Hepatic stellate cell (primary cell): ENCODE data around the gene ARHGAP26.
"Not testable (repeated sequence)": the region's sequence is repeated elsewhere in the genome, so short reads cannot be mapped to it uniquely, and the experiment has no call there.

Experiments used
- DNase-seq: peaks from one replicate; pipeline ENCODE4 v3.0.0; 2011; ENCODE audit warnings: low spot score

ARHGAP26 gene

GRCh38 chr5:142904416-142904815, 134.2 kb downstream of the ARHGAP26 start:
- DNase-seq: no peak

DNA sequence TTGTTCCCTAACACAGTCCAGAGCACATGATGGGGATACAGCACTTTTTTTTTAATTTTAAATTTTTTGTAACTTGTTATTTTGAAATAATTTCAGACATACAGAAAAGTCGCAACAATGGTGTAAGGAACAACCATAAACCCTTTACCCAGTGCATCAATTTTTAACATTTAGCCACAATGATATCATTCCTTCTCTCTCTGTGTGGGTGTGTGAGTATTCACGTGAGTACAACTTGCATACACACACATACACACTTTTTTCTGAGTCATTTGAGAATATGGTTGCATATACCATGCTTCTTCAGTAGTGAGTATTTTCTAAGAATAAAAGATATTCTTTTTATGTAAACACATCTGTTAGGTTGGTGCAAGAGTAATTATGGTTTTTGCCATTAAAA, 135.2 kb downstream of the ARHGAP26 start:
- no peak for DNase-seq

DNA sequence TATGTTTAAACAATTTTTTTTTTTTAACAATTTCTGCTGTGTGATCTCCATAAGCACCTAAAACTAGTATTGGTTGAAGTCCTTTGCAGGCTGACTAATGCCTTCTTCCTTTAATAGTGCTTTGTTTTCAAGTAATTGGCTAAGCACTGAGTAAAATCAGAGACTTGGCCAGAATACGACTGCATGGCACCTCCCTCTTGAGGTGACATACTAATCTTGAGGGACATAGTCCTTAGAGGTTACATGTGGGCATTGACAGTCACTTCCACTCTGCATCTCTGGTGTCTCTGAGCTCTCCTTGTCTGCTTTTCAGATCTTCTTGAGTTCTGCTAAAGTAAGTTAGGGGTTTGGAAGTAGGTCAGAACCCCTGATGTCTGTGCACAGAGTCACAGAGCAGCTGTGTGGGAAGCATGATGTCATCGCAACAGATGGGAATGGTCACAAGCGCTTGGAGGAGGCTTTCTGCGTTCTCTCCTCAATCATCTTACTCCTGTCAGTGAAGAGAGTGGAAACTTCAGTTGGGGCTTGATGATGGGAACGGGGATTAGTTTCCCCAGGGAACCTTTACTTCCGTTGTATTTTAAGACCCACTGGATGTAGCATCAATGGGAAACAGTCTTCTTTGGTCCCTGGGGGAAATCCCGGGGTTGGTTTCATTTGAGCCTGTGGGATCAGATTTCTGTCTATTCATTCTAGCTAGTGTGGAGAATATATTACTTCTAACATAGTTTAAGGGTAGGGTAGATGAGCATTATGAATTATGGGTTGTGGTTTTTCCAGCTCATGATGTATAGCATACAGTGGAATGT, 136.9 kb downstream of the ARHGAP26 start:
- DNase-seq: peak; percentile 30

GRCh38 chr5:142908659-142909058, 138.5 kb downstream of the ARHGAP26 start:
- no peak for DNase-seq

DNA sequence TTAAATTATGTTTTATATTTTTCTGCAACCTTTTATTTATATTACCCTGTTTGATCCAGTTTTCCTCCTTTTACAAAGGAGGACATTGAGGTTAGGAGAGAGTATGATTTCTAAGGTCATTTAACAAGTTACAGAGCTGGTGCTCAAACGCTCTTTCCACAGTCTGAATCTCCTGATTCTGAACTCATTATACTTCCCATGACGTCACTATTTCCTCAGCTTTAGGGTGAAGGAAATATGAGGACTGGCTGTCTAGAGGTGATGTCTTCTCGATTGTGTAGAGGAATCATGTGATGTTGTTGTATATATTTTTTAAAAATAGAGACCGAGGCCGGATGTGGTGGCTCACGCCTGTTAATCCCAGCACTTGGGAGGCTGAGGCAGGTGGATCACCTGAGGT, 140.0 kb downstream of the ARHGAP26 start:
- no peak for DNase-seq

GRCh38 chr5:142911170-142911569, 141.0 kb downstream of the ARHGAP26 start:
- no peak for DNase-seq

- no peak for DNase-seq
These were observed 141.6 kb downstream of the ARHGAP26 start for GRCh38 chr5:142911775-142912174.

DNA sequence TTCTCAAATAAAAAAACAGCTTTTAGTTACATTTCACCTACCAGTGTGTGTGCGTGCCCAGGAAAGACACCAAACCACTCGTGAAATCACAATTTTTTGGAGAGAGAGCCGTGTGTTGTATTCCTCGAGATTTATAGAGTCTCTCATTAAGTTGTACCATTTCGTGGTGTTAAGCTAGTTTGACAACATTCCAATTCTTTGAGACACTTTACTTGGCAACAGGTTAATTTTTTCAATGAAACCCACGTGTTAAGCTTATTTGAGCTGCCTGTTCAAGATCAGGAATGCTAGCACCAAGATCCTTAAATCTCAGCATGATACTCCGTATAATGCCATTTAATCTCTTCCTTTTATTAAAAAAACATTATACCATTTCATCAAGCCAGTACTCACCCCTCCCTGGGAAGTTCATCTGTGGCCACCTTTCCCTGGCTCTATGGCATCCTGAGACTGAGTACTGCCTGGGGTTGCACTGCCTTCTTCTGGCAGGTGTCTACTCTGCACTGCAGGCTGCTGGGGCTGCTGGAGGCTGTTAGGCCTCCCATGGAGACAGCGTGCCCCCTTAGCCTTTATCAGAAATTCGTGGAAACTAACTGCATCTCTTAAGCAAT, 143.7 kb downstream of the ARHGAP26 start:
- DNase-seq: no peak

DNA sequence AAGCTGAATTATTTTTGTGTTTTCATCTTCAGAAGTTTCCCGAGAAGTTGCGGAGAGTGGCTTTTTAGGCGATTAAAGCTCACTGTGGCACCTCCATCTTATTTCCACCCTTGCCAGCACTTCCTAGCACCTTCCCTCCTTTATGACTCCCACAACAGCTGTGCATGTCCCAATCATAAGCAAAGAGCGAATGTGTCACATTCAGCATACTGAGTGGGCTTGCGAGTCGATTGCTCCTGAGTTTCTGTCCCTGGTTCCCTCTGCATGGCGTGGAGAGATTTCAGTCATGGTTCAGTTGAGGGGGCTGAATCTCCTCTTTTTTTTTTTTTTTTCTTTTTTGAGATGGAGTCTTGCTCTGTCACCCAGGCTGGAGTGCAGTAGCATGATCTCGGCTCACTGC, 144.9 kb downstream of the ARHGAP26 start:
- DNase-seq: no peak

- peak; percentile 13 for DNase-seq
These were observed 145.7 kb downstream of the ARHGAP26 start for GRCh38 chr5:142915813-142916424.

GRCh38 chr5:142918959-142919635, 148.9 kb downstream of the ARHGAP26 start:
- no peak for DNase-seq

- DNase-seq: no peak
These were observed 150.9 kb downstream of the ARHGAP26 start for GRCh38 chr5:142920849-142921612.

DNA sequence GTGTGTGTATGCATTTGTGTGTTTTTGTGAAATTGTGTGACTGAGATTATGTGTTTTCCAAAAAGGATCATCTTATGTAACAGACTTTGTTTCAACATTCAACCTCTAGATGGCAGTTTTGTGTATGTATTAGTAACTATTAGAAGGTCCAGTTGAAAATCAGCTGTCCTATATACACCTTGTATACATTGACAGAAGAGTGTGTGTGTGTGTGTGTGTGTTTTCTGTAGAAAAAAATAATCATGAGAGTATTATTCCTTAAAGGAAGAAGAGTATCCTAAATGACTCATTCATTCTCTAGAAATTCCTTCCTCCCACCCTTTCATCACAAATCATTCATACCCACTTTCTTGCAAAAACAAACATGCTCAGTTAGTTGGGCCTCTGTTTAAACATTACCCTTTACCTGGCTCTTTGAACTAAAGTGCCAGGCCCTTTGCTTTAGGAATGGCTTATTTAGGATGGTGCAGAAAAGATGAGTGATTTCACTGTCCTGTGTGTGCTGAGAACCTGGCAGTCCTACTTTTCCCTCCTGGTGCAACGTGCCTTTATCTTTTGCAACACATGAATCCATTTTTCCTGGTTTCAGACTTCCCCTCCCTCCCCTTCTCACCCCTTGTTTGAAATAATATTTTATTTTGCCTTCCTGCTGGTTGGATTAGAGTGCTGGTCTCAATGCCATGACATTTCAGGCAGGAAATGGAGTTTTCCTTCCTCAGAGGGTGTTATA, 152.2 kb downstream of the ARHGAP26 start:
- DNase-seq: peak; percentile 11

DNA sequence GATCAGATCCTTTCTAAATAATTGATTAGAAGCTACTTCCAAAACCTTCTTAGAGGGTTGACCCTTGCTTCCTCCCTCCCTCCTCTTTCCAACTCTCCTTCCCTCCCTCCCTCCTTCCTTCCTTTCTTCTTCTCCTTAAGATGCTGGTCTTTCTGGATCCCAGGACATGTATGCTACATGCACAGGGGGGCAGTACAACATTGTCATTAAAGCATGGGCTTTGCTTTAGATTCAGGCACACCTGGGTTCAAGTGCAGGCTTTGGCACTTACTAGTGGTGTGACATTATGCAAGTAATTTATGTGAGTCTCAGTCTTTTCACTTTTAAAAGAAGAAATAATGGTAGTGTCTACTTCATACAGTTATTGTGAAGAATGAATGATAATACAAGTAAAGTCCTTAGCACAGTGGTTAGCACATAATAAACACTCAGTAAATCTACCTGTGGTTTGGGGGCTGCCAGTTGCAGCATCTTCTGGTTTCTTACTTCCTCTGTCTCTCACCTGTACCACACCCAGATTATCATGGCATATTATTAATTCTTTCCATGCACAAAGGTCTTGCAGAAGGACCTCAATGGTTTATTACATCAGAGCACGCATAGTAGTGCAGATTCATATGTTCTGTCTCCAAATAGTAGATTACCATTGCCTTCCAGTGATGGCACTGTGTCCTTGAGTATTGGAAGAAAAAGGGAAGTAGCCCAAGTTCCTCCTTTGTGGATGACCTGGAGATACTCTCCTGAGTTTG, 154.1 kb downstream of the ARHGAP26 start:
- DNase-seq: no peak

DNA sequence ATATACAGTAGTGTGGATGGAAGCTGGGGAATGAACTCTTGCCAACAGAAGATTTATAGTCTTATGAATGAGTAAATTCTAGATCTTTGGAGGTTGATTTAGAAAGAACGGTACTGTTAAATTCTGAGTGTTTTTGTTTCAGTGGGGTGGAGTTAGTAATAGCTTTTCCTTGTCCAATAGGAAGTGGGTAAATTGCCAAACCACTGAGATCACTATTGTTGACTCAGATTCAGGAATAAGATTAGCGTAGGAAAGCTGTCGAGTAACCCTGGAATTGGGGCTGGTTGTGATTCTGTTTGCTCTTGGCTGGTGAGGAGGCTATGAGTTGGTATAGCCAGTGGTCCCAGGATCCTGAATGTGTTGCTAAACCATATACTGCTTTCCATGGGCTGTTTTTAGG, 155.6 kb downstream of the ARHGAP26 start:
- DNase-seq: peak; percentile 63

GRCh38 chr5:142926549-142926948, 156.4 kb downstream of the ARHGAP26 start:
- DNase-seq: no peak

- not testable (repeated sequence) for DNase-seq
These were observed 158.8 kb downstream of the ARHGAP26 start for GRCh38 chr5:142928999-142929398.

DNA sequence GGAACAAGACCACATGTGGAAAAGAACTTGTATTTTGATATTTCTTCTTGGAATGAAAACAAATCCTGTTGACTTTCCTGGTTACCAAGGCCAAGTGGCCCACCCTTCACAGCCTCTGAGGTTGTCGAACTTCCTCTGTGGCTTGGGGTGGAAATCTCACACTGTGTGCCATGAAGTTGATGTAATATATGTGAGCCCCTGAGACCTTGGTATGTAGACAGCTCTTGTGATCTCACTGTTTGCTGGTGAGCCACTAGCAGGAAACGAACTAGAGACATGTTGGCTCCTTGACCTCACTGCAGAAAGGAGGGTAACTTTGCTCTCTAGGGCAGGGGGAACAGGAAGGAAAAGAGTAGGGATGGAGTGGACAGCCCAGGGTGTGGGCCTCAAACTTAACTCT, 159.4 kb downstream of the ARHGAP26 start:
- no peak for DNase-seq

DNA sequence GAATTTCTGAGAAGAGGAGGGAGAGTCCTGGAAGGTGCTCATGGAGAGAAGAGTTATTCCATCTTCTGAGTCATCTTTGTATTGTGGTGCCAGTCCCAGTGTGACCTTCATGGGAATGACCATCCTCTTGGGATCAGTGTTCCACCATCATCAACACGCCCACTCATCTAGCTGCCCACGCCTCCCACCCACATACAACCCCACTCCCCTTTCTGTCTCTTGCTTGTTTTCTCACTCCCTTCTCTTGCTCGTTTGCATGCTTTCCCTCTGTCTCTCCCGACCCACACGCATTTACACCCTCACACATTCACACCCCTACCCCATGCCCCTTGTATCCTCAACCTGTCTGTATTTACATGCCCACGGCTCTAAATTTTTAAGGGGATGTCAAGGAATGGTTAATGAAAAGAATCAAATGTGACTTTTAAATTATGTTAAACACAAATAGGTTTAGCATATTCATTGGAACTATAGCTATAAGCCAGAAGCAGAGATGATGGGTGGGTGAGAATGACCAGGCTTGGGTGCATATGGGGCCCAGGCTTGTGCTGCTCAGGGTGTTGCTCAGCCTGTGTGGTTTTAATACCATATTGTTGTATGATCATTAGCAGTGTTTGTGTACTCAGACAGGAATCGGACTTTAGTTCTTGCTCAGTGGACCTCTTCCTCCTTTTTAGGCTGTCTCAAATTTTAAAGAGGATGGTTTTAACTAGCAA, 160.4 kb downstream of the ARHGAP26 start:
- no peak for DNase-seq
